ENCODE data around the gene CHSY1.

CHSY1 gene

DNA sequence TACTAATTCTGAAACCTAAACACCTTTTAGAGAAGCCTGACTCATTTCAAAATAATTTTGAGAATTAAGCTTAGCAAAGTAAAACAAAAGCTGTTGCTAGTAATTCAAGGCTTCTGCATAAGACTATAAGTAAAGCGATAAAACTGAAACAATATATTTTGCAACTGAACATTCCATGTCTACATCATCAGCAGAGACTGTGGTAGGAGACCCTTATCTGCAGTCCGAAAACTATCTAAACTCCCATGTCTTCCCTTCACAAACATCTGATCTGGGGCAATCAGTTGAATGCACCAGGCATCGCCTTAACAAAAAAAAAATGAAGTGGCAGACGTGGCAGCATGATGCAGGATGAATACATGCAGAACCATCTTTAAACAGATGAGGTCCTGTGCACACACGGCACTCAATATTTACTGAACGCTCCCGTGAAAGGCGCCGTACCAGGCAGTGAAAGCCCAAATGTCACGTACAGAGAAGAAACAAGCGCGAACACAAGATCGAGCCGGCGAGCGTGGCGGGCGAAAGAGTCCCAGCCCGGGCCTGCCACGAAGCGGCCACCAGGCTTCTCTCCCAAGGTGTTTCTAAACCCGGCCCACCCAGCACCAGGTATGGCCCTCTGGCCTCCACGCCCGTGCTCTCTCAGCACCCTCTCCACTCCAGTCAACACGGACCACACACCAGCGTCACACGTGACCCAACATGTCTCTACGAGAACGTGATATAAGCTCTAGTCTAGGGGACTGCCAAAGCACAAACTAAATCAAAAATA, 63.0 kb downstream of the CHSY1 start:
- DNase-seq (ENCODE audit: low read depth) = no peak

DNA sequence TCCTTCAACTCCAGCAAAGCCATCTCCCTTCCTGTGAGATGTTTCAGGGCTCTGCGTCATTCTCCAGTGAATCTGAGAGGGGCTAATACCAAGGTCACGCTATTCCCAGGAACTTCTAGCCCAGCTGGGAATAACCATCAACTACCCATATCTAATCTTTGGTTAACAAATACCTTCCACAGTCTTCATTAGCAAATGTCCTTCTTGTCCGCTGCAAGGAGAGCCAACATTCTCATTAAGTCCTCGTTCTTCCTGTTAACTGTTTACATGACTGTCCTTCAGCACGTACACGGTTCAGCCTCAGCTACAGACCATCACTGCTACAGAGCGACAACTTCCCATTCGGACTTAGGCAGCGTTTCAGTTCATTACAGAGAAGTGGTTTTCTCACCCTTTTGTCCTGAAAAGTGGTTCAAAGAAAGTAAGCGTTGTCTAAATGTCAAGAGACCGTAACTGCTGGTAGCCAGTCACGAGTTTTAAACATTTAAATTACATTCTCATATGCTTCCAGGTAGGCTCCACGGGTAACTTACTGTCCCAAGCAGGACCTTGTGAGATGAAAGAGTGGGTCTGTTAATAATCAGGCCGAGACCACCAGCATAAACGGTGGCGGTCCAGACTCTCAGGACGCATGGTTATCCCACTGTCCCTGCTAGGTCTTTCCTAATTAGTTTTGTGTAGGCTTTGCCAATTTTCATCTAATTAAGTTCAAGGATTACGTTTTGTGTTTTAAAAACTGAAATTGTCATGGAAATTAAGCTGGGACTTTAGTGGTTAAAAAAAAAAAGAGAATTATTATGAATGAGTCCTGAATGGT, 63.8 kb downstream of the CHSY1 start:
- DNase-seq (ENCODE audit: low read depth) = no peak

DNA sequence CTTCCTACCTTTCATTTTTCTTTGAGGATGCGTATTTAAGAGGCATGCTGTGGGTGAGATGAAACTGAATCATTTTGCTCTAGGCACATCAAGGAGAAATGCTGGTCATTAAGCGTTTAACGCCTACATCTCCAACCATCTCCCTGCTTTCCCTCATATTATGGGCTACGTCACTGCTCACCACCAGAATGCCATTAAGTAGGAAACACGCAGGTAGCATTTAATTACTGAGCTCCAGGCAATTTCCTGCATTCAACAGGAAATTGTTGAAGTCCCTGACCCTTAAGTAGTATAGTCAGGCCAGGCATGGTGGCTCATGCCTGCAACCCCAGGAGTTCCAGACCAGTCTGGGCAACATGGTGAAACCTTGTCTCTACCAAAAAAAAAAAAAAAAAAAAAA, 66.1 kb downstream of the CHSY1 start:
- no peak for DNase-seq (ENCODE audit: low read depth)

- DNase-seq (ENCODE audit: low read depth) = no peak
These were observed 66.5 kb downstream of the CHSY1 start for GRCh38 chr15:101185336-101185735.

GRCh38 chr15:101184830-101185229, 67.0 kb downstream of the CHSY1 start:
- no peak for DNase-seq (ENCODE audit: low read depth)

DNA sequence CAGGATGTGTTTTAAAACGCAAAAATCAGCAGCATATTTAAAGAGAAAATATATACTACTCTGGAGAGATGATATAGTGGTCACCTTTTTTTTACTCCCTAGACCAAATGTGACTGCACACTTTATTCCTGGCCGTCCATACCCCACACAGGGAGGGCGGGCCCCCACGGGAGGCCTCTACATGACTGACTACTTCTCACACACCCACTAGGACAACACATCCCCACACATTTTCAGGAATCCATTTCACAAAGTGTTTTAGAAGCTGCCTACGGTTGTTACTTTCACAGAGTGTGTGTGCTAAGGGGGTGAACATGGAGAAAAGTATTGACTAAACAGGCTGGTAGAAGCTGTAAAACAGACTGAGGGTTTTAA, 67.9 kb downstream of the CHSY1 start:
- no peak for DNase-seq (ENCODE audit: low read depth)

- no peak for DNase-seq (ENCODE audit: low read depth)
These were observed 68.5 kb downstream of the CHSY1 start for GRCh38 chr15:101183226-101183930.

- no peak for DNase-seq (ENCODE audit: low read depth)
These were observed 69.6 kb downstream of the CHSY1 start for GRCh38 chr15:101182215-101182614.

GRCh38 chr15:101181349-101181748, 70.5 kb downstream of the CHSY1 start:
- DNase-seq (ENCODE audit: low read depth) = no peak

DNA sequence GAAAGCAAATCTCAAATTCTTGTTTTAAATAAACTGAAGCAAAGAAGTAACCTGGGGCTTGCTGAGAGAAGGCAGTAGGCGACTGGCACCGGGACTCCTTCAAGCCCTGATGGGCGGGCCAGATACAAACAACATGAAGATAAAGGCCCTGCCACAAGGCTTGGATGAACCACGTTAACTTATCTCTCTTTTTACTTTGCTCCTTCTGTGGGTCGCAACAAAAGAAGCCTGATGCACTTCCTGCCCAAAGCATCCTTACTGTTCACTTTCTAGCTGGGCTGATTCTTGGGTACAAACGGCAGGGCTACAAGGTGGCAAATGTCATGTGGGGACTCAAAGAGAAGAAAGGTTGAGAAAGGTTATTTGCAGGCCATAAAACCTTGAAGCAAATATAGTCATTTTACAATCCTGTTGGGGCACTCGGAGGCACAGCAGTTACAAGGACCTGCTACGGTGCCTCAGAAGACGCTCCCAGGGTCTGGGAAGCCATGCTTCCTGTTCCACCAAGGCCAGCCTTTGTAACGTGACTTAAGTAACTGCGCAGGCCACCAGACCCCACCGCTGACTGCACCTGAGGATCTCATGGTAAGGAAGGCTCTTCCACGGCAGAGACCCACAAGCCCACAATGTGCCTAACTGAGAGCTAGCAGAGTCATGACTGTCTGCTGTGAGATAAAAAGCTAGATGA, 71.1 kb downstream of the CHSY1 start:
- DNase-seq (ENCODE audit: low read depth) = no peak

- no peak for DNase-seq (ENCODE audit: low read depth)
These were observed 72.3 kb downstream of the CHSY1 start for GRCh38 chr15:101179341-101180153.

GRCh38 chr15:101178931-101179330, 72.9 kb downstream of the CHSY1 start:
- DNase-seq (ENCODE audit: low read depth) = no peak

DNA sequence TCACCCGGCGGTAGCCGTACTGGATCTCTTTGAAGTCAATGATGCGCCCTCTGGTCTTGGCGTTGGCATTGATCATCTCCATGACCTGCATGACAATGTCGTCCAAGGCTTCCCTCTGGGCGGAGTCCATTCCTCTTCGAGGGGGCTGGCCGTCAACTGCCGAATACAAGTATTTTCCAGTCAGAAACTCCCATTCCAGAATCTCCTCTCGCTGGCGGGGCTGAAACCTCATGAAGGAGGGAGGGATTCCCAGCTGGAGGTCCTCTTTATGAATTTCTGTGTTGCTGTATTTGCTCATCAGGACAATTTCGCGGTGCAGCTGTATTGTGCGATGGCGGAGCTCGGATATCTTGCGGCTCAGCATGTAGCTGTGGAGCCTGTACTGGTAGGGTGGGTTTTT, 73.4 kb downstream of the CHSY1 start:
- DNase-seq (ENCODE audit: low read depth) = no peak

- no peak for DNase-seq (ENCODE audit: low read depth)
These were observed 74.0 kb downstream of the CHSY1 start for GRCh38 chr15:101177866-101178265.

GRCh38 chr15:101176625-101177024, 75.2 kb downstream of the CHSY1 start:
- no peak for DNase-seq (ENCODE audit: low read depth)

DNA sequence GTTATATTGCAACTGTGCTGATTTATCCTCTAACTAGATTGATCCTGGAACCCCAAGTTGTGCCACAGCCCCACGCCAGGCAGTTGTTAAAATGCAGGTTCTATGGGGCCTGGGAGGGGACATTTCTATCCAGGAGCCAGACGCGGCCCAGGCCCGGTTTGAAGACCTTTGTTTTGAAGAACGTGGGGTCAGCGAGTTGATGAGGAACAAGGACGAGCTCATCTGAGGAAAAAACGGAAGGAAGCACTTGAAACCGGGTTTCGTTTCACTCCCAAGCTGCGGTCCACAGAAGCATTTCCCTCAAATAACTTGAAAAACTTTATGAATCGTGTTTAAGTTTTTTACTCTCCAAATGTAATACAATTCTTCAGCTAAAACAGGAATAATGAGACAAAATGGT, 76.4 kb downstream of the CHSY1 start:
- no peak for DNase-seq (ENCODE audit: low read depth)

DNA sequence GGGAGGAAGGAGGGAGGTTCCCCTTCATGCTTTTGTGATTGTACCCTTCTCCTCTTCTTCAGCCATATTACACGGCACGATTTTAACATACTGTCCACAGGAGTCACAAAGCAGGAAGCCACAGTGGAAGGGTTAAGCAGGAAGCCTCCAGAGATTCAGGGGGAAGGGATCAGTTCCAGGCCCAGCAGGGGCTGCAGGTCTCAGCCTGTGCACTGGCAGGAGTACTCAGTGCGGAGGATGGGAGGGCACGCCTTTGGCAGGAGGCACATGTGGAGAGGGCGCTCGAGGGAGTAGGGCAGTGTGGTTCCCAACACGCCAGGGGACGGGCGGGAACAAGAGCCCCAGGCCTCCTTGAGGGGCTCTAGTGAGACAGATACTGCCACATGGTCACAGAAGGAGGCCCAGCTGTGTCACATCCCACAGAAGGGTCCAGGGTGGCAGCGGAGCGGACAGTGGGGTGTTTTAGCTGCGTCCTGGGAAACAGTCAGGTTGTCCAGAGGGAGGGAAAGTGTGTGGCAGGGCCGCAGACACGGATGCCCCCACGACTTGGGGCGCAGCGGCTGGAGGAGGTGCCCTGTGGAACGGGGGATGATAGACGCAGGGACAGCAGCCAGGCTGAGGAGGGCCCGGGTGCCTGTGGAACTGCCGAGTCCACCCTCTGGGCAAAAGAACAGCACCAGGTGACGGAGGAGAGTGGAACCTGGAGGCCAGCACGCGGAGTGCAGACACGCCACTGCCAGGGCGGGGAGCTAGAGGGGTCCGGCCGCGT, 77.5 kb downstream of the CHSY1 start:
- no peak for DNase-seq (ENCODE audit: low read depth)

DNA sequence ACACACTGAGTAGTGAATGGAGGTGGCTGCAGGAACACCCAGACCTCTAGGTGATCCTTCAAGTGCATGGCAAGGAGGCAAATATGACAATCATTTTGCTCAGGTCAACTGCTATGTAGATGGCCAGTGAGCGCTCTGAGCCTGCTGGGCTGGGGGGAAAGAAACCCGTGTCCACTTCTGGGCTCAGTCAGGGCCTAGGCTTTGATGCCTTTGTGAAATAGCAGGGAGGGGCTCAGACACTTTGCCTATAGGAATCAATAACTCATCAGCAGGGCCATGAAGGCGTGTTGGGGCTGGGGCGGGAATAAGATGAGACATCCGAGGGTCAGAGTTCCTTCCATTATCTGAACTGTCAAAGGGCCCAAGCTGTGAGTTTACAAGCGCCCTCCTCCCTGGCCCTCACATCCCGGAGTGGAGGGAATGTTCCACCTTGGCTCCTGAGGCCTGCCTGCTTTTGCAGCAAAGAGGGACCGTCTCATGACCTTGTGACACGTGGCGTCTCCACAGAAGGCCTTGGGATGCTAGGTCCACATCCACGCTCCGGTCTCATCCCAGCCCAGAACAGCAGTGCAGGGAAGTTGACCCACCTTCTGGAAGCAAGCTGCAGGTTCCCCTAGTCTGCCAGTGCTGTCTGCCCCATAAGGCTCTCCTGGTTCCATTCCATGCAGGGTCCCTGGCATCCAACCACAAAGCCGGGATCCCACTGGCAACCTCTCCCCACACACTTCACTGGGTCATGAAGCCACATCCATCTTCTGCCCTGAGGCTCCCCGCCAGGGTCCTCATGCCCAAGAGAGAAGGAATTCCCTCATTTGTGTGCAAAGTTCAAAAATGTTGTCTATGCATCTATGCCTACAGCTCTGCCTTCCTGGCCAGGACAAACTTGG, 78.4 kb downstream of the CHSY1 start:
- DNase-seq (ENCODE audit: low read depth) = no peak

GRCh38 chr15:101172501-101173071, 79.3 kb downstream of the CHSY1 start:
- no peak for DNase-seq (ENCODE audit: low read depth)
